ENCODE data around the gene ISX.
"Not testable (repeated sequence)": the region's sequence is repeated elsewhere in the genome, so short reads cannot be mapped to it uniquely, and the experiment has no call there.

The ISX gene

DNA sequence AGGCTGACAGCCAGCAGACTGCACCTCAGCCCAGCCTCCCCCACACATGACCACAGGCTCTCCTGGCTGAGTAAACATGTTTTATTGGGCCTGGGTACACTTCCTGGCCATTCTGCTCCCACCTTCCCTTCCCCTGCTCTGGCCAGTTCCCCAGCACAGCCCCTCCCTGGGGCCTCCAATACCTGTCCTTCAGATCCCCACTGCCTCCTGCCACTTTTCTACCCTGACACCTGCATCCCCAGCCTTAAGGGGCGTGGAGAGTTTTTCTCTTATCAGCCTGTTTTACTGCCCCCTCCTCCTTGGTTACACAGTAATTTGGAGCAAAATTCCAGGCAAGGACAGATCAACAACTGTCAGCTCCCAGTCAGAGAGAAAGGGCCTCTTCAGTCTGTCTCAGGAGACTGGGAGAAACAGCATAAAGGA is at the start of gene ISX:
TSS of gene ISX (plus strand) at position 363 of the 423 bp plus-strand sequence. CDS start 930 bp downstream, outside the sequence.
- DNase-seq = no peak

DNA sequence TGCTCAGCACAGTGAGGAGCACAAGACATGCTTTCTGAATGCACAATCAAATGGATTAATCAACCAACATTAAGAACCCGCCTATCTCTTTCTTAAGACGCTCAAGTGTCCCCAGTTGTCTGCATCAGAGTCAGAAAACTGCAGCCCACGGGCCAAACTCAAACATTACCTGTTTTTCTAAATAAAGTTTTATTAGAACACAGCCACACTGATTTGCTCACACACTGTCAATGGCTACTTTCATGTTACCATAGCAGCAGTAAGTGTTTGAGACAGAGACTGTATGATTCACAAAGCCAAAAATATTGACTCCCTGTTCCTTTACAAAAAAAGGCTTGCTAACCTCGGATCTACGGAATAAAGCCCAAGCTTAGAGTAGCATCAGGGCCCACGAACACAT is 49.0 kb upstream of the ISX start:
- no peak for DNase-seq

DNA sequence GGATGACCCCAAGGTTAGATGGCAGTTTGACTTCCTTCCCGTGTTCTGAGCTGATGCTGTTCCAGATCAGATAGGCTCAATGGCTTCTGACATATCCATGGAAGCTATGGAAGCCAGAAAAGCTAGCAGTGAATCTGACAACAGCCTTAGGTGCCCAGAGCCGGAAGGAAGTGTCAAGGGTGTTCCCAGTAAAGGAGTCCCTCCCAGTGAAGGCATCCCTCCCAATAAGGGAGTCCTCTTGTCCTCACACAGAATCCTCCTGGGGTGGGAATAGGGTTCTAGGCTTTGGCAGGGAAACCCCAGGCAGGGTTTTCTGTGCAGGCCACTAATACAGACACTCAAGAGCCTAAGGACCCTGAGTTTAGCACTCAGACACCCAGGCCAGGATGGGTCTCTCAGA is 47.0 kb upstream of the ISX start:
- DNase-seq = no peak

- no peak for DNase-seq
These were observed 45.4 kb upstream of the ISX start for GRCh38 chr22:35020517-35020916.

DNA sequence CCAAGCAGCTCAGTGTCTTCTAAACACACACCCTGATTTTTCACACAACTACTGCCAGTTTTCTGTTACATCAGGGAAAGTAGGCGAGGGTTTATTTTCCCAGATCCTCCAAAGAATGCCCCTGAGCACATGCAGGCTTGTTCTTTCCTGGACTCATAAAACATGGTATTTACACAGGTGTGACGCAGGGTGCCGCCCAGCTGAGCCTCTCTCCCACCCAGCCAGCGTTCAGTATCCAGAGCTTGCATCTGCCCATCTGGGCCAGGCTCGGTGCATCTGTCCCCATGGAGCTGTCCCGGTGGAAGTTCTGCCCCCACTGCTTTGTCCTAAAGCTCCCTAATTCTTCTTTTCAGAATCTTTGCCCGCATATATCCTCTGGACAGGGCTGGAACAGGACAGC is 44.8 kb upstream of the ISX start:
- no peak for DNase-seq

DNA sequence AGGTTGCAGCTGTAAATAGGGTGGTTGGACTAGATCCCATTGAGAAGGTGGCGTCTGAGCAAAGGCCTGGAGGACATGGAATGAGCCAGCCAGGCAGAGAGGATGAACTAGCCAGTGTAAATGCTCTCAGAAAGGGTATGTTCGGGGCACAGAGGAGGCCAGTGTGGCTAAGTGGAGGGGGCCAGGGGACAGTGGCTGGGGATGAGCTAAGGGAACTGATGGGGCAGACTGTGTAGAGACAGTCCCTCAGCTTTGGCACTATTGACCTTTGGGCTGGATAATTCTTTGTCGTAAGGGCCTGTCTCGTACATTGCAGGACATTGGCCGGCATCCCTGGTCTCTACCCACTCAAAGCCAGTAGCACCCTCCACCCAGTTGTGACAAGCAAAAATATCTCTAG is 43.7 kb upstream of the ISX start:
- DNase-seq = no peak

DNA sequence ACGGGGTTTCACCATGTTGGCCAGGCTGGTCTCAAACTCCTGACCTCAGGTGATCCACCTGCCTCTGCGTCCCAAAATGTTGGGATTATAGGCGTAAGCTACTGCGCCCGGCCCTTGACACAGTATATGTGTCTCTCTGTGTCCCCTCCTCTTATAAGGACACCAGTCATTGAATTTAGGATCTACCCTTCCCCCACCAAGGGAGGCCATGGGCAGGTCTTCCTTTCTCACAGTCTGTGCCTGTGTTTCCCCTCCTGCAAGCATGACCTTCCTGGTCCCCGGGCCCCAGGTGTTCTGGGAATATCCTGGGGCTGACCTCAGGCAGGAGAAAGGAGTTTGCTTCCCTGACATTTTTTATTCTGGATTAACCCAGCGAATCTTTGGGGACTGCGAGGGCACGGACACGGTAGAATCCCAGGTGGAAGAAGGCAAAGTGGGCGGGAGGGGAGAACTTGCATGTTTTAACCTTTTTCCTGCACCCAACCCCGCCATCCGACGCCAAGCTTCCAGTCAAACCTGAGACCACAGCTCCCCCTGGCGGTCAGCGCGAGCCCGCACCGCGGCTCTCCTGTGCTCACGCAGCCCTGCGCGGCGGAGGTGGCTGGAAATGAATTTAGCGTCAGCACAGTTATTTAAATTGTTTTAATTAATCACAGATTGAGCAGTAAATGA is 42.1 kb upstream of the ISX start:
- no peak for DNase-seq

- no peak for DNase-seq
These were observed 41.6 kb upstream of the ISX start for GRCh38 chr22:35024364-35024692.

GRCh38 chr22:35030112-35030511 is 35.8 kb upstream of the ISX start:
- DNase-seq = not testable (repeated sequence)

DNA sequence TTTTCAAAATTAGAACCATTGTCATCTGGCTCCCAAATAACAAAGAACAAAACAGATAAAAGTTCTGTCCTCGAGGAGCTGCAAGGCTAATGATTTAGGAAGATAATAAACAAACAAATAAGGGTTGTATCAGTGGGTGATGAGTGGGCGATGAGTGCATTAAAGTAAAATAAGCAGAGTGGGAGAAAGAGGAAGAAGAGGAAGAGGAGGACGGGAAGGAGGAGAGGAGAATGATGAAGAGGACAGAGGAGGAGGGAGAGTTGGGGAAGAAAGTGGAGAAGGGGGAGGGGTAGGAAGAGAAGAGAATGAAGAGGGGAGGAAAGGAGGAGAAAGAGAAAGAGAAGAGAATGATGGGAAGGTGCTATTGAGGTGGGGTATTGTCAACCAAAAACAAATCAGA is 33.4 kb upstream of the ISX start:
- no peak for DNase-seq

DNA sequence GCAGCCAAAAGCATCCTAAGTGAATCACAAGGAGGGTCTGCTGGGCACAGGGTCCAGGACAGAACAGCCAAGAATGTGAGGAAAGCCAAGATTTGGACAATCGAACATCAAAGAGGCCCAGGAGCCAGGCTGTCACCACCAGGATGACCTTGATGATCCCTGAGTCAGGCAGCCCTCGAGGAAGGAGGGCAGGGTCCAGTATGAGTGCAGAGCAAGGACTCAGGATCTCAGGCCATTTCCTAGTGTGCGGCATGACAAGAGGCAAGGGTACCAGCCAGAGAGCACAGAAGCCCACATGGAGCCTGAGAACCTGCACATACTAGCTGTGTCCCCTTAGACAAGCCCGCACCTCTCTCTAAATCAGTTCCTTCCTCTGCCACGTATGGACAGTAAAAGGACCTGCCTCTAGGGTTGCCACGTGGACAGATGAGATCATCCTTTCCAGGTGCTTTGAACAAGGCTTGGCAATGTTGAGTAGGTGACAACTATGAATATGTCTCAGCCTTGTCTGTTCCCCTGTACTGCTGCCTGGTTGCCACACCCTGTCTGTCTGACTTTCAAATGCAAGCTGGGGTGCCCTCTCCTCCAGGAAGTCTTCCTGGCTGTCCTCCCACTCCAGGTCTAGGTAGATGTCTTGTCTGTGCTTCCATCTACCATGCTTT is 32.2 kb upstream of the ISX start:
- no peak for DNase-seq

- DNase-seq = no peak
These were observed 31.0 kb upstream of the ISX start for GRCh38 chr22:35034963-35035362.

DNA sequence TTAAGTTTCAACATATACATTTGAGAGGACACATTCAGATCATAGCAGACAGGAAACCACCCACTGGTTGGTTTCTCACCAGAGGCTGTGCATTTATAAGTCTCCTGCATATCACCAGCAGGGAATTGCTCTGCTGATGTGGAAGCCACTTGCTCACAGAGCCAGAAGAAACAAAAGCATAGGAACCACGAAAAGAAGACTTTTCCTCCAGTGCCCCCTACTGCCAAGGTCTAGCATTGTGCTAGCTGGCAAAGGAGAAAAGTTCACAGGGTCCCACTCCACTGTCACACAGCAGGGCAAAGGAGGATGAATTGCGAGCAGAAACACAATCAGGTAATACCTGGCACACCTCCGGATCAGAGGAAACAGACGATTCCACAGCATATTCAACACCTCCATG is 28.9 kb upstream of the ISX start:
- DNase-seq = no peak

DNA sequence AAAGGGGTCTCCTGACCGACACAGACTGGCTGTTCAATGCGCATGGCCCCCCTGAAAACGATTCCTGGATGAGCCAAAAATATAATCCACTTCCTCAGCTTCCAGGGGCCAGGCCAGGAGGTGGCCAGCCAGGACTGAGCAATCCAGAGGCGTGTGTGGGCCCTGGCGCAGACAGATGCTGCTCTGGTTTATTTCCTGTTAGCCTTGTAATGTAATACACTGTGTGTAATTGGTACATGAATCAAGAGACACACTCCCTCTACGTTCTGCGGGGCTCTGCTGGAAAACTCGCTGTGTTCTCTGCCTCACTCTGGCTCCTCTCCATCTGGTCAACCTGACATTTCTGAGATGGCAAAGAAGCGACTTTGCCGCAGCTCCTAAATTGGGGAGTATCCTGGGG is 26.3 kb upstream of the ISX start:
- DNase-seq = no peak

GRCh38 chr22:35043252-35043933 is 22.6 kb upstream of the ISX start:
- no peak for DNase-seq

- DNase-seq = no peak
These were observed 22.0 kb upstream of the ISX start for GRCh38 chr22:35043934-35044319.

GRCh38 chr22:35044607-35045390 is 21.2 kb upstream of the ISX start:
- no peak for DNase-seq

DNA sequence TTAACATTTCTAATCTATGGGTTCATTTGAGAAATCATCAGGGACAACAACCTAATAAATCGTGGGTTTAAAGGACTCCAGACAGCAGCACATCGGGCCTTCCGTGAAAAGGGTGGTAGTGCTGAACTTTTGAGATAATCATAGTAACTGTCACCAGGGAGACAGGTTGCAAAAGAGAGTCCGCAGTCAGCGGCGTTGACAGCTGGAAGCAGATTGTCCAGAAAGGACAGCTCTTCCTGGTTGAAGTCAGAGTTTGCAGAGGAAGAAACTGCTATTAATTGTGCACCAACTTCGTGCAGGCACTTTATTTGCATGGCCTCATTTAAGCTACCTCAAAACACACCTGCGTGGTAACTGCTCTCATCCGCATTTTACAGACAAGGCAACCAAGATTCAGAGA is 20.5 kb upstream of the ISX start:
- DNase-seq = no peak

DNA sequence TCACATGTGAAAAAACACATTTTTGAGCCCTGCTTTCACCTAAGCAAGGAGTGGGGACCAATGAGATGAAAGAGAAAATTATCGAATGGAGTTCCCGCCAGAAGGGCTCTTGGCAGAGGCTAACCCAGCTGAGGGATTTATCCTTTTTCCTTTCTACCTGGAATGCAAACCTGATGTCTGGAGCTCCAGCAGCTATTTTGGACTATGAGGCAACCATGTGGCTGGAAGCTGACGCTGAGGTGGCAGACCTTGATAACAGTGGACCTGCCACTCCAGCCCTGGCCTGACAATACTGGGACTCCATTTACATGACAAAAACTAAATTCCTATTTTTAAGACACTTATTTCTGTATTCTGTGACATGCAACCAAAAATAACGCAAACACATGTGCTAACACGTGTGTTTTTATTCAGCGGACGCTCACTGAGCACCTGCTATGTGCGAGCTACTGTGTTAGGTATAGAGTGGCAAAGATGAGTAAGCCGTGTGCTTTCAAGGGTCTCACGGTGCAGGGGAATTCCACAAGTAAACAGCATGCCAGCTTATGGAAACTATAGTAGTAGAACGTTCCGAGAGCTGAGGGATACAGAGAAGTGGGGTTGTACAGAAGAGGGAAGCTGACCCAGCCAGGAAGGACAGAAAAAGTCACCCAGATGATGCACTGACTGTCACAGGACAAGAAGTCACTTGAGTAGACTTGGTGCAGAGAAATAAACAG is 19.1 kb upstream of the ISX start:
- no peak for DNase-seq

GRCh38 chr22:35050038-35050437 is 15.9 kb upstream of the ISX start:
- not testable (repeated sequence) for DNase-seq

DNA sequence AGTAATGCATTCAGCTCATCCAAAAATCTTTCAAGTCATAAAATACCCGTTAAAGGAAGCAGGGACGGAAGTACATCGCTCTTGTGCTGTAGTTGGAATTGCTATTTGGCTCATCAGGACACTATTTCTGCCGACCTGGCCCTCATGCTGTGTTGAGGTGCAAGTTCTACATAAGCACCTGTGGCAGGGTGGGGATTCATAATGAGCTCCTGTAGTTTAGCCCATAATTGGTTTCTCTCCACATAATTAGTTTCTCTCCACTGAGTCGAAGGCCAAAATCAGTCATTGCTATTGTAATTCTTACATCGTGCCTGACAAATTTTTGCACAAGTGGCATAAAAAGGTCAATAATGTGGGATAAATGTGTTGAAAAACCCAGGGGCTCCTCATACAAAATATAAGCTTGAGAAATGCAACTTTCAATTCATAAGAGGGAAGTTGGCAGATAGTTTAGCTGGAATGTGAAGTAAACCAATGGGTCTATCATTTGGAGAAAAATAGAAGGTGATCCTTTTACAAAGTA is 14.9 kb upstream of the ISX start:
- DNase-seq = no peak

DNA sequence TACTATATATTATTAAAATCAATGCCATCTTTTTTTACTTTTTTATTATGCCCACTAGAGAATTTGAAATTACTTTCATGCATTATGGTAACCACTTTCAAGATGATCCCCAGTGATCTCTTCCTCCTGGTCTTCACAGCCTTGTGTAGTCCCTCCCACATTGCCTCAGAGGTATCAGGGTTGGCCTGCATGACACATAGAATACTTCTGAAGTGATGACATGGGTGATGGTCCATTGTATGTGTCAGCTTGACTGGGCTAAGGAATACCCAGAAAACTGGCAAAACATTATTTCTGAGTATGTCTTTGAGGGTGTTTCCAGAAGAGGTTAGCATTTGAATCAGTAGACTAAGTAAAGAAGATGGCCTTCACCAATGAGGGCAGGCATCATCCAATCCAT is 14.2 kb upstream of the ISX start:
- no peak for DNase-seq
